ENCODE data around the gene HSPBAP1.

Gene HSPBAP1

DNA sequence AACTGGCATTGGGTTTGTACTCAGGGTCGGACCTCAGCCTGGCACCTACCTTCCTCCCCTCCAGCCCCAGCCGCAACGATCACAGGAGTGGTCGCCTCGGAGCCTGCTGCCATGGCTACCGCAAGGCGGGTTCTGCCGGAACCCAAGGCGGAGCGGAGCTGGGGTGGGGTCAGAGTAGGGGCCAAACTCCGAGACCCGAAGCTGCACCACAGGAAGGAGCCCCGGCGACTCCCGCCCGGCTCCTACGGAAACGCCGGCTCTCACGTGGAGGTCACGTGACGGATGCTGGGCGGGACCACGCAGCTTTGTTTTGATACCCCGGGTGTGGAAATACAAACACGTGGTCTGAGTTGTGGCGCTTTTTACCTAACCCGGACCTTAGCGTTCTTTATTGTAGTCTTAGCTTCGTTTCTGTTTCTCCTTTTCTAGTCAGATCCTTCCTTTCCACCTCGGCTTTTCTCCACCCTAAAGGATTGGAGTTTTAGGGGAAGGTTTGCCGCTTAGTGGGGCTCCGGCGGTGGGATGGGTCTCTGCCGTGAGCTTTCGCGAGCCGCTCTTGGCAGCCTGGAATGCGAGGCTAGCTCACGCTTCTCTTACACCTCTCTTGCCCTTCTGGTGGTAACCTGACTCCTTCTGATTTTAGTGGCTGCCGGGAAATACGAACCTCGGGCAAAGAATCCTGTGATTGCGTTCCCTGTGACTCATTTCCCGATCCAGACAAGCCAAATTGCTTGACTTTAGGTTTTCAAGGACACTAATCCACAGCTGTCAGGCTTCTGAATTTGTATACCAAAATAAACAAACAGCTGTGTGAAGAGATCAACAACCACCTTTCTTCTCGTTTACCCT lies at the start of gene HSPBAP1:
HSPBAP1 (minus strand) TSS at position 264 of the 849 bp plus-strand sequence; CDS start at position 113, 151 bp downstream.
- peak; percentile 95 for DNase-seq (ENCODE audit: low spot score)

DNA sequence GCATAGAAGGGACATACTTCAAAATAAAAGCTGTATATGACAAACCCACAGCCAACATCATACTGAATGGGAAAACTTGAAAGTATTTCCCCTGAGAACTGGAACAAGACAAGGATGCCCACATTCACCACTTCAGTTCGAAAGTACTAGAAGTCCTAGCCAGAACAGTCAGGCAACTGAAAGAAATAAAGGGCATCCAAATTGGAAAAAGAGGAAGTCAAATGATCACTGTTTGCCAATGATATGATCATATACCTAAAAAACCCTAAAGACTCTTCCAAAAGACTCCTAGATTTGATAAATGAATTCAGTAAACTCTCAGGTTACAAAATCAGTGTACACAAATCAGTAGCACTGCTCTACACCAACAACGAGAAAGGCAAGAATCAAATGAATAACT lies 42.0 kb upstream of the HSPBAP1 start:
- DNase-seq (ENCODE audit: low spot score), result no peak

GRCh38 chr3:122828281-122828680 lies 34.6 kb upstream of the HSPBAP1 start:
- DNase-seq (ENCODE audit: low spot score), result no peak

- DNase-seq (ENCODE audit: low spot score), result no peak
Observed at GRCh38 chr3:122826278-122826677, 32.6 kb upstream of the HSPBAP1 start.

- DNase-seq (ENCODE audit: low spot score), result no peak
Observed at GRCh38 chr3:122825460-122825859, 31.8 kb upstream of the HSPBAP1 start.

DNA sequence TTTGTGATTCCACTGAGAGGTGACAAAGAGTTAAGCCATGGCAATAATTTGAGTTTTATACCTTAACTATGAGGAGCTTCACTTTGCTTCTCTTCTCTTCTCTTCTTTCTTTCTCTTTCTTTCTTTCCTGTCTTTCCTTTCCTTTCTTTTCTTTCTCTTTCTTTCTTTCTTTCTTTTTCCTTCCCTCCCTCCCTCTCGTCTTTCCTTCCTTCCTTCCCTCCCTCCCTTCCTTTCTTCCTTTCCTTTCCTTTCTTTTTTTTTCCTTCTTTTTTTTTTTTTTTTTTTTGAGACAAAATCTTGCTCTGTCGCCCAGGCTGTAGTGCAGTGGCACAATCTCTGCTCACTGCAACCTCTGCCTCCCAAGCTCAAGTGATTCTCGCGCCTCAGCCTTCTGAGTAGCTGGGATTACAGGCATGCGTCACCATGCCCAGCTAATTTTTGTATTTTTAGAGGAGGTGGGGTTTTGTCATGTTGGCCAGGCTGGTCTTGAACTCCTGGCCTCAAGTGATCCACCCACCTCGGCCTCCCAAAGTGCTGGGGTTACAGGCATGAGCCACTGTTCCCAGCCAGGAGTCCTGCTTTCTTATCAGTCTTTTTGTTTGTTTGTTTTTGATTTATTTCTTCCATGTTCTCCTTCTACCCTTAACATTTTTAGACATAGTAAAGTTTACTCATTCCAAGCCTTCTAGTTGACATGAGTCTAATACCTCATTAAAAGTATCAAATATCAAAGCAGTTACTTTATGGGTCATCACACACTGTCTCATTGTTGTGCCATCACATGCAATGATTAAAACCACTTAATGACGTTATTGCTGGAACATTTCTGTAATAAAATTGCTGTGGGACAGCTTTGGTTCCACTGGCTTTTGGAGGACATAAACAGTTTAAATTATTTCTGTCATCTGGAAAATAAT lies 31.1 kb upstream of the HSPBAP1 start:
- DNase-seq (ENCODE audit: low spot score), result no peak

DNA sequence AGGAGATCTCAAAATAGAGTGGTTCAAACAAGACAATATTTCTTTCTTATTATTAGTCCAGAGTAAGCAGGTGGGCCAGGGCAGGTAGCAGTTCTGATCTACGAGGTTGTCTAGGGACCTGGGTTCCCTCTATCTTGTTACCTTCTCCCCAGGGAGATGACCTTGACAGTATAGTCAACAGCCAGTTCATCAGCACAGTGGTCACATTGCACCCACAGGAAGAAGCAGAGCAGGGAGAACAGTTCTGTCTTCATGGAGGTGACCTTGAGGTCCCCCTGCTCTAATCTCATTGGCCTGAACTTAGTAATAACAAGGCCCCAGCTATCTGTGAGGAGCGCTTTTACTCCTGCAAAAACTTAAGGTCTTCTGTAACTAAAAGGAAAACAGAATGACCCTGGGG lies 23.0 kb upstream of the HSPBAP1 start:
- no peak for DNase-seq (ENCODE audit: low spot score)

- no peak for DNase-seq (ENCODE audit: low spot score)
Observed at GRCh38 chr3:122810734-122811133, 17.1 kb upstream of the HSPBAP1 start.

GRCh38 chr3:122803977-122804376 lies 10.3 kb upstream of the HSPBAP1 start:
- DNase-seq (ENCODE audit: low spot score), result no peak

DNA sequence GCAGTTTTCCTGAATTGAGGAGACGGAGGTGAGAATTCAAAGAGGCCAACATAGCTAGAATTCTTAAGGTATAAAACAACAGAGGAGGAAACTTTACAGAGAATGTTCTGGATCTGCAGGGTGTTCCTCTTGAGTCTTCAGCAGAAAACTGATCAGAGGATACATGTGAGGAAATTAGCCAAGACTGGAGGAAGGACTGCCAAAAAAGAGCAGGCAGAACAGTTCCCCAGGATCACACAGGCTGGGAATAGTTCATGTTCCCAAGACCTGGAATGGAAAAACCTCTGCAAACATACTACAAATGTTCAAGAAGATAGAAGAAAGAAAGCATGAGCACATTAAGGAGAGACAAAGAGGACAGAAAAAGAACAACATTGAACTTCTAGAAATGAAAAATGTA lies 8.7 kb upstream of the HSPBAP1 start:
- DNase-seq (ENCODE audit: low spot score), result no peak

DNA sequence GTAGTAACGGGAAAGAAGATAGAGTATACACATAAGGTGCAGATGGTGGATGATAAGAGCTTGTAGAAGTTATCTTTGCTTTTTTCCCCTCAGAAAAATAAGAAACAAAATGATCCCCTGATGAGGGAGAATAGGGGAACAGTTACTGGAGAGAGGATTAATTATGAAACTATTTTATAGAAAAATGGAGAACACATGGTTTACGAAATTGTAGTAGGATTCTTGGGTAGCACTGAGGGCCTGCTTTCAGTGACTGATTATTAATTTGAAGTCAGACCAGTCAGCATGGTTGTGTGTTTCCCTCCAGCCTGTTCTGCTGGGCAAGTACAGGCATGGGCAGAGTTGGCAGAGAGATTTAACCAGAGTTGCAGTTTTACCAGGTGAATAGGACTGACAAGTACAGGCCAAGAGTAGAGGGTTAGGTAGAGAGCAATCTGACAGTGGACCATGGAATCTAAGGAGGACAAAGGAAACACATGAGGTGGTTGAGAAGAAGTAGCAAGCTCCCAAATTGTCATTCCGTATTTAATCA lies 7.1 kb upstream of the HSPBAP1 start:
- no peak for DNase-seq (ENCODE audit: low spot score)

GRCh38 chr3:122800031-122800430 lies 6.4 kb upstream of the HSPBAP1 start:
- DNase-seq (ENCODE audit: low spot score), result no peak

GRCh38 chr3:122799322-122799721 lies 5.7 kb upstream of the HSPBAP1 start:
- no peak for DNase-seq (ENCODE audit: low spot score)

DNA sequence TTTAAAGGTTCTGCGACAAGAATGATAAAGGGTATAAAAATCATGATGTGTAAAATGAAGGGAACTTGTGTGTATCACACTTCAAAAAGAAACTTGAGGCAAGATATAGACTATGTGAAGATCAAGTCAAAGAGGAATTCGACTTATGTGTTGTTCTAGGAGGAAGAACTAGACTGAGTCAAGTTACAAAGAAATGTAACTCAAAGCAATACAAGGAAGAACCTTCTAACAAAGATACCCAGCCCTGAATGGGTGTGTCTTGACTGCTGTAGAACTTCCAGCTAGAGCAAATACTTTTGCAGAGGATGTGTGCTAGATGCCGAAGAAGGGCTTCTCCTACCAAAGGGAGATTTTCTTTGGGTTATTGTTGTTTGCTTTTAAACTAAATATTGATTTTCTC lies 3.7 kb upstream of the HSPBAP1 start:
- DNase-seq (ENCODE audit: low spot score), result no peak

GRCh38 chr3:122795674-122796195 lies 2.1 kb upstream of the HSPBAP1 start:
- peak; percentile 35 for DNase-seq (ENCODE audit: low spot score)

DNA sequence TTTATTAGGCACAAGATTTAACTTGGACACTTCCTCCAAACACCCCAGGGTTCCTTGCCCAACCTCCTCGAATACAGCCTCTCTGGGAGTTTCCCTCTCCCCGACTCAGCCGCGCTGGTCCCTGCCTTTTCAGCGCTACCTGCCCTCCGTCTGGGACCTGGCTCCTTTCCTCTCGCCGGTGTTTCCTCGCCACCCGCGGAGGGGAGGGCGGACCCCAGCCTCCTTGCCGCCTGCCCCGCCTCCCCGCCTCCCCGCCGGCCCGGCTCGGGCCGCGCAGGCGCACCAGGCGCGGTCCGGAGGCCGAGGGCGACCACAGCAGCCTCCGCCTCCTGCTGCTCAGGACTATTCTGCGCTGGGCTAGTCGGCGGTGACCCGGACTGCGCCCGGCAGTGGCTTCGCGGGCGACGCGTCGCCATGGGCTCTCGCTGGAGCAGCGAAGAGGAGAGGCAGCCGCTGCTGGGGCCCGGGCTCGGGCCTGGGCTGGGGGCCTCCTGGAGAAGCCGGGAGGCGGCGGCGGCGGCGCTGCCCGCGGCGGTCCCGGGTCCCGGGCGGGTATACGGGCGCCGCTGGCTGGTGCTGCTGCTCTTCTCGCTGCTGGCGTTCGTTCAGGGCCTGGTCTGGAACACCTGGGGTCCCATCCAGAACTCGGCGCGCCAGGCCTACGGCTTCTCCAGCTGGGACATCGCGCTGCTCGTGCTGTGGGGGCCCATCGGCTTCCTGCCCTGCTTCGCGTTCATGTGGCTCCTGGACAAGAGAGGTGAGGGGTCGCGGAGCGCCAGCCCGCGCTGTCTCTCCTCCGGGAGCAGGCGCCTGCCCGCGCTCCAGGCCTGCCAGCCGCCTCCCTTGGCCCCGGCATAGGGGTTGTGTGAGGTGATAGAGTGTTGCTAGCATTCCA lies 1.4 kb upstream of the HSPBAP1 start, which contains the start of gene SLC49A4:
SLC49A4 (plus strand) TSS at position 291 of the 895 bp plus-strand sequence; CDS start at position 415, 124 bp downstream.
- DNase-seq (ENCODE audit: low spot score), result peak; percentile 78

GRCh38 chr3:122794483-122794778 lies 800 bp upstream of the HSPBAP1 start:
- no peak for DNase-seq (ENCODE audit: low spot score)

- no peak for DNase-seq (ENCODE audit: low spot score)
Observed at GRCh38 chr3:122789585-122790273, 3.9 kb downstream of the HSPBAP1 start.

- DNase-seq (ENCODE audit: low spot score), result no peak
Observed at GRCh38 chr3:122787872-122788271, 5.8 kb downstream of the HSPBAP1 start.

- DNase-seq (ENCODE audit: low spot score), result no peak
Observed at GRCh38 chr3:122786066-122786465, 7.6 kb downstream of the HSPBAP1 start.

DNA sequence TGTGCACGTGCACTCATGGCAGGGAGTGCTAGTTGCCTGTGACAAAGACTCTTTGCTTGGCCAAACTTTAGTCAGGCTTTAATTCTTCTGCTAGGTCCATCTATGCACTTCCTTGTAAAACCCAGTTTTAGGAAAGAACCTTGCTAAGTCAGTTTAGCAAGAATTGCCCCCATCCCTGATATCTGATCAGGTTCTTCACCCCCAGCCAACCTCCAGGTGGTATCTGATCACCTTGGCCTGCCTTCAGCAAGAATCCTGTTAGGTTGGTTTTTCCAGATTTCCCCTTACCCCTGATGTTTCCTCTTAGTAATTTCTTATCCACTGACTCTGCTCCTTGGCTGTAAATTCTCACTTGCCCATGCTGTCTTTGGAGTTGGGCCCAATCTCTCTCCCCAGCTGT lies 8.4 kb downstream of the HSPBAP1 start:
- DNase-seq (ENCODE audit: low spot score), result no peak
